B cell (primary cell): ENCODE results near the gene ART5.
"Not testable (repeated sequence)": the region's sequence is repeated elsewhere in the genome, so short reads cannot be mapped to it uniquely, and the experiment has no call there.

Experiments used
- EZH2 ChIP-seq: IDR thresholded peaks from 2 replicates; pipeline ENCODE4 v1.6.1; 2012; ENCODE audit warnings: borderline replicate concordance, low read depth, mild to moderate bottlenecking, moderate library complexity, low read length; ENCODE audit not compliant: insufficient read depth, poor library complexity, severe bottlenecking
- TF ChIP-seq, protein P1 (sequence below): fragments of 200-600 bp; IDR thresholded peaks from one replicate; pipeline ENCODE4 v1.8.0; 2022; ENCODE audit warnings: antibody characterized with exemption, mild to moderate bottlenecking

DNA sequence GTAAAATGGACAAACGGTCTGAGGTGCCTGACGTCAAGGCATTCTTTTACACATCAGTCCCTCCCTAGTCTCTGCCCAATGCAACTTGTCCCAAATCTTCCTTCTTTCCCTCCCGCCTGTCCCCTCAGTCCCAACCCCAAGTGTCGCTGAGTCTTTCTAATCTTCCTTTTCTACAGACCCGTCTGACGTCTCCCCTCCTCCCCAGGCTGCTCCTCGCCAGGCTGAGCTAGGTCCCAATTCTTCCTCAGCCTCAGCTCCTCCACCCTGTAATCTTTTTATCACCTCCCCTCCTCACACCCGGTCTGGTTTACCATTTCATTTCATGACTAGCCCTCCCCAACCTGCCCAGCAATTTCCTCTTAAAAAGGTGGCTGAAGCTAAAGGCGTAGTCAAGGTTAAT, 7.6 kb upstream of the ART5 start:
- TF ChIP-seq, protein P1, sequence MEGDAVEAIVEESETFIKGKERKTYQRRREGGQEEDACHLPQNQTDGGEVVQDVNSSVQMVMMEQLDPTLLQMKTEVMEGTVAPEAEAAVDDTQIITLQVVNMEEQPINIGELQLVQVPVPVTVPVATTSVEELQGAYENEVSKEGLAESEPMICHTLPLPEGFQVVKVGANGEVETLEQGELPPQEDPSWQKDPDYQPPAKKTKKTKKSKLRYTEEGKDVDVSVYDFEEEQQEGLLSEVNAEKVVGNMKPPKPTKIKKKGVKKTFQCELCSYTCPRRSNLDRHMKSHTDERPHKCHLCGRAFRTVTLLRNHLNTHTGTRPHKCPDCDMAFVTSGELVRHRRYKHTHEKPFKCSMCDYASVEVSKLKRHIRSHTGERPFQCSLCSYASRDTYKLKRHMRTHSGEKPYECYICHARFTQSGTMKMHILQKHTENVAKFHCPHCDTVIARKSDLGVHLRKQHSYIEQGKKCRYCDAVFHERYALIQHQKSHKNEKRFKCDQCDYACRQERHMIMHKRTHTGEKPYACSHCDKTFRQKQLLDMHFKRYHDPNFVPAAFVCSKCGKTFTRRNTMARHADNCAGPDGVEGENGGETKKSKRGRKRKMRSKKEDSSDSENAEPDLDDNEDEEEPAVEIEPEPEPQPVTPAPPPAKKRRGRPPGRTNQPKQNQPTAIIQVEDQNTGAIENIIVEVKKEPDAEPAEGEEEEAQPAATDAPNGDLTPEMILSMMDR = not testable (repeated sequence)
- TF ChIP-seq EZH2 = not testable (repeated sequence)
